Fibroblast of mammary gland (primary cell): ENCODE measurements around the gene LAGE3.

Experiments
- DNase-seq: peaks from one replicate; pipeline ENCODE4 v3.0.0-alpha.2; 2010; ENCODE audit warnings: low read depth
- H3K4me3 ChIP-seq: 2 replicates; pipeline ENCODE4 v1.5.1; 2011; ENCODE audit warnings: low read depth, mild to moderate bottlenecking, low read length, moderate library complexity; ENCODE audit not compliant: control insufficient read depth
- TF ChIP-seq, protein P1 (sequence below): conservative IDR thresholded peaks from 2 replicates; pipeline ENCODE4 v1.5.1; 2011; ENCODE audit warnings: low read depth, low read length, inconsistent platforms; ENCODE audit not compliant: control insufficient read depth, insufficient read depth

Gene LAGE3

DNA sequence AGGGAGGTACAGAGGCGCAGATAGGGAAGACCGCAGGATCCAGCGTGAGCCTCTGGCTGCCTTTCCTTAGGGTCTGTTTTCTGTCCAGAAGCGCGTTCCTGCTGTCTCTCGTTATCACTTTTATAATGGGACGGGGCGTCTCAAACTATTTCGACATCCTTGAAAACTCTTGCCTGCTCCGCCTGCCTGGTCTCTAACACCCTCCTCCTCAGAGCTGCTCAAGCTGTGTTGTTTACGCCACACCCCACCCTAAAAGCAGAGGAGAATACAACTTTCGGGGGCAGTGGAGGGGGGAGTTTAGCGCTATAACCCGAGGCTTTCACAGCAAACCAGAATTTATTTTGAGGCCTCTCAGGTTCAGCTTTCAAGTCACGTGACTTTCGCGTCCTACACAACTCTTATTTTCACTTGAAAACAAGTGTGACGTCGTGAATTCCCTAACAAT, 37.6 kb upstream of the LAGE3 start:
- TF ChIP-seq, protein P1, sequence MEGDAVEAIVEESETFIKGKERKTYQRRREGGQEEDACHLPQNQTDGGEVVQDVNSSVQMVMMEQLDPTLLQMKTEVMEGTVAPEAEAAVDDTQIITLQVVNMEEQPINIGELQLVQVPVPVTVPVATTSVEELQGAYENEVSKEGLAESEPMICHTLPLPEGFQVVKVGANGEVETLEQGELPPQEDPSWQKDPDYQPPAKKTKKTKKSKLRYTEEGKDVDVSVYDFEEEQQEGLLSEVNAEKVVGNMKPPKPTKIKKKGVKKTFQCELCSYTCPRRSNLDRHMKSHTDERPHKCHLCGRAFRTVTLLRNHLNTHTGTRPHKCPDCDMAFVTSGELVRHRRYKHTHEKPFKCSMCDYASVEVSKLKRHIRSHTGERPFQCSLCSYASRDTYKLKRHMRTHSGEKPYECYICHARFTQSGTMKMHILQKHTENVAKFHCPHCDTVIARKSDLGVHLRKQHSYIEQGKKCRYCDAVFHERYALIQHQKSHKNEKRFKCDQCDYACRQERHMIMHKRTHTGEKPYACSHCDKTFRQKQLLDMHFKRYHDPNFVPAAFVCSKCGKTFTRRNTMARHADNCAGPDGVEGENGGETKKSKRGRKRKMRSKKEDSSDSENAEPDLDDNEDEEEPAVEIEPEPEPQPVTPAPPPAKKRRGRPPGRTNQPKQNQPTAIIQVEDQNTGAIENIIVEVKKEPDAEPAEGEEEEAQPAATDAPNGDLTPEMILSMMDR: no peak

DNA sequence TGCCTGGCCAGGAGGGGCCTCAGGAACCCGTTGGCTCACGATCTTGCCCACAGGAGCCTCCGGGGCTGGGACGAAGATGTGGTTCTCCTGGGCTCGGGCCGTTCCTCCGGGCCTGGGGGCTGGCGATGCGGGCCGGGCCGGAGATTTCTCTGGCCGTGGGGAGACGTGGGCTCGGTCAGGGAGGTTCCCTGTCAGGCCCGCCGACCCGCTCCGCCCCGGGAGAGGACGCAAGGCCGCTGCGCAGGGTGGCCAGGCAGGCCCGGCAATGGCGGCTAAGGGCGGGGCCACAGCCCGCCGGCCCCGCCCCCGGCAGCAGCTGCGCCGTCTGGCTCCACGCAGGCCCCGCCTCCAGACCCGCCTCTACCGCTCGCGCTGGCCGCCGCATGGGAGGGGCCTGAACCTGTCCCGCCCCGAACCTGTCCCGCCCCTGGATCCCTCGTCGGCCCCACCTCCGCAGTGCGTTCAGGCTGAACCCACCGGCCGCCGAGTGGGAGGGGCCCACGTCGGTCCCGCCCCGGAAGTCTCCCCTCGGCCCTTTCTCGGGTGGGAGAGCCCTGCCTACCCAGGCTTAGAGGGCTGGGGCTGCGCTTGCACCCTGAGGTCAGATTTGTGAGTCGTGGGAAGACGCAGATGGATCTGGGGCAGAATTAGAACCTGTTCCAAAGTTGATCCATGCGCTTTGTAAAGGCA, 37.0 kb upstream of the LAGE3 start, which contains the start of gene FAM3A:
Gene FAM3A, minus strand, starts transcription at position 267 of the 690 bp plus-strand sequence. CDS start 460 bp downstream, outside the sequence.
- peak within 1 kb of the TSS; percentile 65 for H3K4me3 ChIP-seq
- DNase-seq: peak; percentile 83
- TF ChIP-seq, protein P1: no peak

More for the DNA sequence above, 37.6 kb upstream of the LAGE3 start:
- peak; percentile 71 for DNase-seq
- peak overlapping the region; percentile 51 for H3K4me3 ChIP-seq

GRCh38 chrX:154515090-154515965, 36.2 kb upstream of the LAGE3 start:
- peak overlapping the region; percentile 65 for H3K4me3 ChIP-seq
- DNase-seq: no peak
- TF ChIP-seq, protein P1: no peak

- no peak for DNase-seq
- no peak overlapping the region for H3K4me3 ChIP-seq
- TF ChIP-seq, protein P1: no peak
These were observed 34.6 kb upstream of the LAGE3 start for GRCh38 chrX:154513716-154514115.

GRCh38 chrX:154512879-154513553, 33.9 kb upstream of the LAGE3 start:
- H3K4me3 ChIP-seq: no peak overlapping the region
- no peak for DNase-seq
- TF ChIP-seq, protein P1: no peak

DNA sequence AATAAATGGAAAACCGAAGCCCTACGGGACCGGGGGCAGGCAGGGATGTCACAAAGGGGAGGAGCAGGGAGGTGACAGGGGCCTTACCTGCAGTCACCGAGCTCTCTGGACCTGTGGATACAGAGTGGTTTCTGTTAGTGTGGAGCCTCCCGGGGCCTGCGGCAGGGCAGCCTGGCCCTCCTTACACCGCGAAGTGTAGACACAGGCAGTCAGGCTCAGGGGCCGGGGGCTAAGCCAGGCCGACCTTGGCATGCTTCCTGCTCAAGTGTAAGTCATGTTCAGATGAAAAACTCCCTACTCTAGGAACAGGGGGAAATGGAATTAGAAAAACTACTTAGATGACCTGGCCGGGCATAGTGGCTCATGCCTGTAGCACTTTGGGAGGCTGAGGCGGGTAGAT, 32.7 kb upstream of the LAGE3 start:
- no peak overlapping the region for H3K4me3 ChIP-seq
- no peak for DNase-seq
- TF ChIP-seq, protein P1: no peak
